Activated CD4-positive, alpha-beta T cell treated with anti-CD3 and anti-CD28 coated beads, Interleukin-2, amount 50 U/mL, for 16 hours (primary cell): ENCODE measurements around the gene STK10.

Source experiments
- DNase-seq: peaks from one replicate; pipeline ENCODE4 v3.0.0-alpha.2; 2020

STK10 gene

DNA sequence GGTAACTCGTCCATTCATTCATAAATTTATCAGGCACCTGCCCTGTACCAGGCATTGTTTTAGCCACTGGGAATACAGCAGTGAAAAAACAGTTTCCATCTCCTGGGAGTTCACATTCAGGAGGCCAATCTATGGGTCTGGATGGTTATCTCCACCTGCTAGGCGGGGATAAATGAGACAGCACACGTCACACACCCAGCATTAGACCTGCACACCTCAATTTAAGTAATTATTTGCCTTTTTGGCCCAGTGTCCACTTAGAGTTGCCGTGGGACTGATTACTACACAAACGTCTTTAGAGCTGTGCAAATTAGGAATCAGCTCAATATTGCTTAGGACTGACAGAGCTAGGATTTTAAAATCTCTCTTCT, 46.1 kb downstream of the STK10 start:
- no peak for DNase-seq

DNA sequence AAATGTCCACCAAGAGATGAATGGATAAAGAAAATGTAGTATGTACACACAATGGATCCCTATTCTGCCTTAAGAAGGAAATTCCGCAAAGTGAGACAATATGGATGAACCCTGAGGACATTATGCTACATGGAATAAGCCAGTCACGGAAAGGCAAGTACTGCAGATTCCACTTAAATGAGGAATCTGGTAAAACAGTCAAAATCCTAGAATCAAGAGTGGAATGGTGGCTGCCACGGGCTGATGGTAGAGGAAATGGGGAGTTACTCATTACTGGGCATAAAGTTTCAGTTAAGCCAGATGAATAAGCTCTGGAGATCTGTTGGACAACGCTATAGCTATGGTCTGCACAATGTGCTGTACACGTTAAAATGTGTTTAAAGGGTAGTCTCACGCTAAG, 47.2 kb downstream of the STK10 start:
- no peak for DNase-seq

DNA sequence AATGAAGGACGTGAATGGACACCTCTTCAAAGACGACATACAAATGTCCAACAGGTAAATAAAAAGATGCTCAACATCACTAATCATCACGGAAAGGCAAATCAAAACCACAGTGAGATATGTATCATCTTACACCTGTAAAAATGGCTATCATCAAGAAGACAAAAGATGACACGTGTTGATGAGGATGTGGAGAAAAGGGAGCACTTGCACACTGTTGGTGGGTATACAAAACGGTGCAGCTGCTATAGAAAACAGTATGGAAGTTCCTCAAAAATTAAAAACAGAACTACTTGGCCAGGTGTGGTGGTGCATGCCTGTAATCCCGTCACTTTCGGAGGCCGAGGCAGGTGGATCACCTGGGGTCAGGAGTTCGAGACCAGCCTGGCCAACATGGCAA, 47.9 kb downstream of the STK10 start:
- no peak for DNase-seq

DNA sequence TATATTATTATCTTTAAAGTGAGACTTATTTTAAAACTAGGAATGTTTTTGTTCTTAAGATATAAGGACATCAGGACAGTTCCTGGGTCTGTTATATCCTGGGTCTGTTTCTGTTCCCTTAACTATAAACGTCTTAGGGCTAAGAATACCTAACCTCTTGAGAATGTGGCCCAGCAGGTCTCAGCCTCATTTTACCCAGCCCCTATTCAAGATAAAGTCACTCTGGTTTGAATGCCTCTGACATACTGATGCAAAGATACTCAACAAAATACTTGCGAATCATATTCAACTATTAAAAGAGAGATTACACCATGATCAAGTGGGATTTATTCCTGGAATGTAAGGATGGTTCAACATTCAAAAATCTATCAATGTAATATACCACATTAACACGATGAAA, 51.0 kb downstream of the STK10 start:
- no peak for DNase-seq

DNA sequence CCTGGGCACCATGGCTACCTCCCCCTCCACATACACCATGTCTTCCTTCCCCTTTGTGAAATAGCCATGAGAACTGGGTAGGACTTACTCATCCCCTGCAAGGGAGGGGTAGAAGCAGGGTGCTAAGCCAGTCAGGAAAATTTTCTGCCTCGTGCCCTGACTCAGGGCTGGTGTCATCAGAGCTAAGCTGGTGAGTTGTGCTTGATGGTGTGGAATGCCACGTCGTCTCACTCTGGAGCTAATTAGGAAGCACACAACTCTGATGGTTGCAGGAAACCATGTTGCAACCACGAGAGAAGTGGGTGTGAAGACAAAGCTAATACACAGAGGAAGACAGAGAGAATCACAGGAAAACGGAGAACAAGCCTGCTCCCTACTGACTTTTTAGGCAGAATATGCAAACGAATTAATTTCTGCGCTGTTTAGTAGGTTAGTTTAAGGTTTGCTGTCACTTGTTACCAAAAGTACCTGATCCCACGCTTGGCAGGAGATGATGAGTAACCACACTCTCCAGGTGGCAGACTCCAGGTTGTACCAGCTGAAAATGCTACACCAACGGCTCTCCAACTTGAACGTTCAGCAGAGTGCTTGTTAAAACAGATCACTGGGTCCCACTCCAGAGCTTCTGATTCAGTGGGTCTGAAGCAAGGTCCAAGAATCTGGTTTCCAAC, 54.5 kb downstream of the STK10 start:
- peak; percentile 39 for DNase-seq

DNA sequence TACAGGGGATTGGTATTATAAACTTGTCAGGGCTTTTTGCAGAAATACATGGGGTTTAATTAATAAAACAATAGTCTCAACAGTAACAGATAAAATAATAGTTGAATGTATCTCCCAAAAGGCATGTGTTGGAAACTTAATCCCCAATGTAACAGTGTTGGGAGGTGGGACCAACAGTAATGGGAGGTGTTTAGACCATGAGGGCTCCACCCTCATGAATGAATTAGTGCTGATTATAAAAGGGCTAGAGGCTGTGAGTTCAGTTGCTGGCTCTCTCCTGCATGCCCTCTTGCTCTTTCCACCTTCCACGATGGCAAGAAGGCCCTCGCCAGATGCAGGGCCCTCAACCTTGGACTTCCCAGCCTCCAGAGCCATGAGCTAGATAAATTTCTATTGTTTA, 56.3 kb downstream of the STK10 start:
- DNase-seq, result no peak

DNA sequence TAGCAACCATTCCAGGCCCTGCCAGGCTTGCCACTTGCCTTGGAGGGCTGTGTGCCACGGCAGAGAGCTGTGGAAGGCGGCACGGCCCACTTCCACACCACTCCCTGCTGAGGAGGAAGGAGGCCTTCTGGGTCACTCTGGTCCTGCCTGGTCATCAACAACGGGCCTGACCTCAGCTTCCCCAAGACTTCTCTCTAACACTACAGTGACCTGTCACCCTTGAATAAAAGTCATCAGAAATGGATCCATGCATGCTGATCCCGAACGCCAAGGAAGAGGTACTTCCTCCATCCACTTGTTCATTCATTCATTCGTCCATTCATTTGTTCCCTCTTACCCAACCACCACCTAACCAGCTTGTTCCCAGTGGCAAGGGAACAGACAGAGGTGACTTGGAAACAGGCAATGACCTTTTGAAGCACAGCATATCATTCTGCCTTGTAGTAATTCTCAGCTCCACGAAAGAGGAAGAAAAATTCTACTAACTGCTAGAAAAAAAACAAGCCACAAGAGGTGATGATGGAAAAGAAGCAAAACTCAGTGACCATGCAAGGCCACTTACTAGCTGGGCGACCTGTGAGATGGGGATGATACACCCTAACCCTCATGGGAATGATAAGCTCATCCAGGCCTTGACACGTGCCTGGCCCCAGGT, 58.6 kb downstream of the STK10 start:
- DNase-seq, result no peak

DNA sequence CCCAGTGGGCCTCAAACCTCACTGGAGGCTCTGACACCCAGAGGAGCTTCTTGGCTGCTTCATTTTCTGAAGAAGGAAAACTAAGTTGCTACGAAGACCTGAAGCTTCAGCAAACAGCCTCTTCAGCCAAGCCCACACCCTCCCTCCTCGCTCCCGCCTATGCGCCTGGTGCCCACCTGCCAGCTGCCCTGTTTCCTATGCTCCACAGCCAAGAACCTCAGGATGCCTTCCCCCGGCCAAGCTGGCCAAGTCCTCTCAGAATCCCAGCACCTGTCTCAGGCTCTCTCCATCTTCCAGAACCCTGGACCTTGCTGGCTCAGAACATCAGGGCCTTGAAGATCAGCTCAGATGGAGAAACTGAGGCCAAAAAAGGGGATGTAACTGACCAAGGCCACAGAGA, 60.4 kb downstream of the STK10 start:
- no peak for DNase-seq

DNA sequence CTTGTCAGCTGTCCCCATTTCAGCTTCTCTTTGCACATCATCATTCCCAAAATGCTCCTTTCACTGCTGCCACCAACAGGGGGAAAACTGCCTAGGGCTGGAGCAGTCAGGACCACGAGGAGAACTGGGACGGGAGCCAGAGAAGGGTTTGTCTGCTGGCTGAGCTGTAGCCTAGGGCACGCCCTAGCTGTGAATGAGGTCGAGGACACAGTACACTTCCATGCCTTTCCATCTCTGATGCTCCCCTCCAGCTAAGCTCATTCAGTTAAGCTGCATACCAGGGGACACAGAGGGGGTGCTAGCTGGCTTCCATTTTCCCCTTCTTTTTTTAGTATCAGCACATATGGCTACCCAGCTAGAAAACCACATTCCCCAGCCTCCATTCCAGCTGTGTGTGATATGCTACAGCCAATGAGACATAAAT, 64.7 kb downstream of the STK10 start:
- no peak for DNase-seq

DNA sequence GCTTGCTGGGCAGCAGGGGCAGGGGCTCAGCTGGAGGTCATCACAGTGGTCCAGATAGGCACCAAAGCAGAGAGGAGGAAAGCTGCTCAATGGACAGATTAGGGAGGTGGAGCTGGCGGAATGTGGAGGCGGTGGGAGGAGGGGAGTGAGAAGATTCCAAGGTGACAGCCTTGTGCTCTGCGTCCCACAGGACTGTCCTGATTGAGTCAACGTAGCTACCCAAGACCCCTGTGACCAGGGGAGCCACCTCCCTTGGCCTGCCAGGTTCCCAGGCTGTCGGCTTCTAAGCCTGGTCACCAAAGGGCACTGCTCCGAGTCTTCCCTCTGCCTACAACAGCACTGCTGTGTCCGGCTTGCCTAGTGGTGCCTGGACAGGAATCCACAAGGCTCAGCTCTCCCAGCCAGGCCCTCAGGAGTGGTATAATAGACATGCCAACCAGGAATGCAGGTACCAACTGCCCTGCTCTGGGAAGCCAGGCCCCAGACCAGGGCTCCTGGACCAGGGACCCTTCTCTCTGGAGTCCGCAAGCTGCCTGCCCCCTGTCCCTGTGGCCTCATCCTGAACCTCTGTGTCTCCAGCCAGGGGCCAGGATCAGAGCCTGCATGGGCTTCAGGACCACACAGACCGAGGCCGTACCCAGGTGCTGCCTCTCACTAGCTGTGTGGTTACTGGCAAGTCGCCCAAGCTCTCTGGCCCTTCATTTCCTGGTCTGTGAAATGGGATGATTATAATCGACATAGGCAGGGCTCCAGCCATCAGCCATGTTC, 67.9 kb downstream of the STK10 start:
- DNase-seq, result no peak

DNA sequence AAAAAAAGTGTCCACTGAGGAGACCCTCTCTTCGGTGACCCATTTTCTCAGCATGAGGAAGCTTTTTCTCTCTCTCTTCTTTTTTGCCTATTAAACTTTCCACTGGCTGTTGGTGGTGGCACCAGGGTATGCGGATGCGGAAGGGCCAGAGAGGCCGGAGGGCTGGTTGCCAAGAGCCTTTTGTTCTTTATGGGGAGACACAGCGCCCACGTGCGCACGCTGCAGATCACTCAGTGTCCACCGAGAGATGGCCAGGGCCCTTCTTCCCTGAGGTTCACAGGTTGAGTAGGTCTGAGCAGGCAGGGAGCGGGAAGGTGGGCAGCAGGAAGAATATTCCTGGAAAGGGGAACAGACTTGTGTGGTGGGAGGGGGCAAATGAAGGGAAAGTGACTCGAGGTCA, 69.1 kb downstream of the STK10 start:
- no peak for DNase-seq

DNA sequence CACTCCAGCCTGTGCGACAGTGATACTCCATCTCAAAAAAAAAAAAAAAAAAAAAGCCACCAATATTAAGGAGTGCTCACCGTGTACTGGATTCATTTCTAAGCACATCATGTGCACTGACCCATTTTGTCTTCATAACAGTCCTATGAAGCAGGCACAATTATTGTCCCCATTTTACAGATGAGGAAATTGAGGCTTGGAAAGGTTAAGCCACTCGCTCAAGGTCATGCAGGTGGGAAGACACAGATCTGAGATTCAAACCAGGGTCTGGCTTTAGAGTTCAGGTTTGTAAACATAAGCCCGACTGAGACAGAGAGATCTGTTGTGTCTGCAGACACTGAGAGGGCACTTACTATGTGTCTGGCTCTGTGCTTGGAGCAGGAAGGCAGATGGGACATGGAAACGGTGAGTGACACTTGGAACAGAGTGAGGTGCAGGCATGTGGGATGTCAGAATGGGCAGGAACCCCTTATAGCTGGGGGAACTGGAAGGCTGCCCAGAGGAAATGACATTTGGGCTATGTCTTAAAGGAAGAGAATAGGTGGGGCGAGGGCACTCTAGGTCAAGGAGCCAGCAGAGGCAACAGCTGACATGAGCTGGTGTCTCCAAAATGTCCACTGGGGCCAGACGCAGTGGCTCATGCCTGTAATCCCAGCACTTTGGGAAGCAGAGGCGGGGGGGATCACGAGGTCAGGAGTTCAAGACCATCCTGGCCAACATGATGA, 69.9 kb downstream of the STK10 start:
- no peak for DNase-seq

DNA sequence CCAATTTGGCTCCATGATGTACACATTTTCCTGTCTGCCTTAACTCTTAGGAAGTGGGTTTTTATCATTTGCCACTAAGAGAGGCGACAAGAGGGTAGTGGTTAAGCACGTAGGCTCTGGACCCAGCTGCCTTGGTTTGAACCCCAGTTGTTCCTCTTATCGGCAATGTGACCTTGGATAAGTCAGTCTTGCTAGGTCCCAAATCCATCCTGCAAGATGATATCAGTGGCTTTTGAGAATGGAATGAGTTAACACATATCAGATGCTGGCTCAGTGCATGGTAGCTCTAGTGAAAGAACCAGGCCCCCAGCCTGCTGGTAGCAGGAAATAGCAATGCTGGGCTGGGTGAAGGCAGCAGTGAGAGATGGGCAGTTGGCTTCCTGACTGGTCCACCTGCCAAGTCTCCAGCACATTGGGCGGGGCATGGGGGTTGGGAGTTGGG, 72.5 kb downstream of the STK10 start:
- peak; percentile 50 for DNase-seq

DNA sequence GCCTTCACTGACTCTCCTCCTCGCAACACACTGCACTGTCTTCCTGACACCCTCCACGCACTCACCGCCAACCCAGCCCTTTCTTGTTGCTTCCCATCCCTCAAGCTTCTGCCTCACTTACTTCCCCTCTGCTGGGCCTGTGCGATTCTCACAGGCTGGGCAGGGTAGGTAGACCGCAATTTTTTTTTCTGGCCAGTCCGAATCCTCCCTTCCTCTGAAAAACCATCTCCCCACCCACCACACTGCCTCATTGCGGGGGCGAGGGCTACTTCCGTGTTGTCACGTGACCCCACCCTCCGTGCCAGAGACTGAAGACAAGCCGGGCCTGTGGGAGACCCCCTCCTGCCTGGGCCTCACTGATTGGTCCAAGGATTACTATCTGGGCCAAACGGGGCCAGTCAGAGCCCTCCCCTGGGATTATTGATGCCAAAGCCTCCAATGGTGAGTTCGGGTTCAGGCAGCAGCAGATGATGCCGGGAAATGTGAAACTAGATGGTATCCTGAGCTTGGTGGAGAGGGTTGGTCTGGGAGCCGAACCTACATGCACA, 73.1 kb downstream of the STK10 start:
- peak; percentile 97 for DNase-seq

DNA sequence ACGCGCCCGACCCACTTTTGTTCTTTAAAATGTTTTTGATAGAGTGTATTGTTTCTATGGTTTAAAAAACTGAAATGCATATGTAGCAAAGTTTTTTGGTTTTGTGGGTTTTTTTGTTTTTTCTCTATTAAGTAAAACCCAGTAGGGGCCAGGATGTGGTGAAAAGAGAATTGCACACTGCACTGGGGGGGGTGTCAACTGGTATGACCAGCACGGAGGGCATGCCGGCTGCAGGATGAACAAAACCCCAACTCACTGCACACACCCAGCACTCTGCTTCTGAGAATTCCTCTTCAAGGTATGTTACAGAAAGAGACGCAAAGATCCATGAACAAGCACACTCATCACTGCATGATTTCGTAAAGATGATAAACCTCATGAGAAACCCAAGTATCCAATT, 75.0 kb downstream of the STK10 start:
- peak; percentile 95 for DNase-seq

DNA sequence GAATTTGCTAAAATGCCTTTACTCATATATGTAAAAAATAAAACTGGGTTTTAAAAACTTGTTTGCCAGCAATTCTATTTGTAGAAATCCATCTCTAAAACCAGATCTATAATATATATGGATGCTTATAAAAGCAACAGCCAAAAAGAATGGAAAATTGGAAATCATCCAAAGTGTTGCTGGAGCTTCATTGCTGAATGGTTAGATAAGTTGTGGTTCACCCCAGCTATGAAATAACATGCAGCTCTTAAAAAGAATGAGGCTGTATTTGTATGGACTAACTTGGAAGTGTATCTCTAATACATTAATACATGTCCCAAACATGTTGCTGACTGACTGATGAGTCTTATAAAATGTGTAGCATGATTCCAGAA, 76.2 kb downstream of the STK10 start:
- no peak for DNase-seq

DNA sequence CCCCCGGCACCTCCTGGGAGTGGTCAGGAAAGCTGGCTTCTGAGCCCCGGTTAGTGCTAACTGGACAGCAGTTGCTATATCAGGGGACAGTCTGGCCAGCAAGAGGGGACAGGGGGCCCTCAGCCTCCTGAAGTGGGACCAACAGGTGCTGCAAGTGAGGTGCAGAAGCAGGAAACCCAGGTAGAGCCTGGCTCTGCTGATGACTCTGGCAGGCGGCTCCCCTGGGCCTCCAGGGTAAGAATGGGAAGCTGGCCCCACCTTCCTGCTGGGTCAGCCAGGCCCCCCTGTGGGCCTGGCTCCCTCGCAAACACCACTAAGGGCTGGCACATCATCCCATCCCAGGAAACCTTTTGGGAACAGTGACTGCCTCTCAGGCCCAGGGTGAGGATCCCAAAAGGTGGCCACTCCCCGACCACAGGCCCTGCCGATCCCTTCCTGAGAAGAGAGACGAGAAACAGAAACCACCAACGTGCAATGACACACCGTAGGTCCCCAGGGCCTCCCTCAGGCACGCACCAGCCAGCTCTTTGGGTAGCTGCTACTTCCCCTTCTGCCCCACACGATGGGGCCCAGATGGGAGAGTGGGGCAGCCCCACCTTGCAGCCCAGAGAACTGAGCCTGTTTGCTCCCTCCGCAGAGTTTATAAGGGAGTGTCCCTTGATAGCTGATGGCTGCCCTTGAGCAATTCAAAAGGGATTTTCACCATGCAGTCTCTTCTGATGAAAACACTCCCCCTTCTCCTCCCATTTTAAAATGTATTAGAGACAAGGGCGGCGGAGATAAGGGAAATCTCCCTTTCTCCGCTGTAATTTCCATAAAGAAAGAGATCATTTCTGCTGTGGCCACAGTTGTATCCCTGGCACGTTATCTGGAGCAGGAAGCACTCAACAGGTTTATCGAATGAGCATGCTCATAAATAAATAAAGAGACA, 76.8 kb downstream of the STK10 start:
- DNase-seq, result peak; percentile 93

DNA sequence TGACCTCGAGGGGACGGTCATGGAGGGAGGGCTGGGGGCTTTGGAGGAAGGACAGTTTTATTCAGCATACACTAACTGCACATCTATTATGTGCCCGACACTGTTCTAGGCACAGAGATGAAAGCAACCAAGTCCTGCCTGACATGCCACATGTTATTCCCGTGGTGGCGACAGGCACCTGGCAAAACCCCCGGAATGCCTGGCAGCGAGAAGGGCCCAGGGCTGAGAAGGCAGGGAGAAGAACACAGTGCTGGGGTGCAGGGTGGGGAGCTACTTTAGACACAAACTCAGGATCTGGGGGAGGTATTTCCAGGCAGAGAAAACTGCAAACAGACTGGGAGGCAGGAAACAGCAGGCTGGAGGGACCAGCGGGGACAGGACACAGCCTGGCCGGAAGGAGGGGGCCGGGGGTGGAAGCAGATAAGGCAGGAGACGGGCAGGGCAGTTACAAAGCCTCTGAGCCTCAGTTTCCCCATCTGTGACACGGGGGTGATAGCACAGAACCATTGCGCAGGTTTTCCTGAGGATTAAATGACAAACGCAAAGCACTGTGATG, 77.7 kb downstream of the STK10 start:
- no peak for DNase-seq

DNA sequence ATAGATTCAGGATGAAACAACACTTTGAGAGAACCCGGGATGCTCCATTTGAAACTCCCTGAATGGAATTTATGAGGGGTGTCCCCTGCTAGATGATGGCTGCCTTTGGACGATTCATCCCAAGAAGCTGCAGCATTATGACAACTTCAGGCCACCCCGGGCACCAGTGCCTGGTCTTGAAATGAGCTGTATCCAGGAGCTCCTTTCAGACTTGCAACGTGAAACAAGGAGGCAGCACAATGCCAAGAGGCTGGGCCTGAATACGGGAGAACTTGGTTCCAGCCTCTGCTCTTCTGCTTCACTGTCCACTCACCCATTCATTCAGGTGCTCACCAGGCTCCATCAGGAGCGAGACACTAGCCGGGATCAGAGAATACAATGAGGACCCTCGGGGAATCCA, 78.3 kb downstream of the STK10 start:
- DNase-seq, result peak; percentile 33

DNA sequence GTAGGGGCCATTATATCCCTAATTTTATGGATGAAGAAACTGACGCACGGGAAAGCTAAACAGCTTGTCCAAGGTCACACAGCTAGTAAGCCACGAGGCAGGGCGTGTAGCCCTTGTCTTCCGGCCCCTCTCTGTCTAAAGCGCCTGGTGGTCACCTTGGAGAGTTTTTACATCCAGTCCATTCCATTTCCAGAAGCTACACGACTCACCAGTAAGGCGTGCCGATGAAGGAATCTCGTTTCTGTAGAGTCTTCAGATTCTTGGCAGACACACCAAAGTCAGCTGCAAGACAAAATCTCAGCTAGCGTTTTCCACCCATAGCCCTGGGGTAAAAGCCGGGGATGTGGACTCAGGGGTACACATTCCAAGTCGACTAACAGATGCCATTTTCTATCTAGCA, 80.5 kb downstream of the STK10 start:
- DNase-seq, result no peak

DNA sequence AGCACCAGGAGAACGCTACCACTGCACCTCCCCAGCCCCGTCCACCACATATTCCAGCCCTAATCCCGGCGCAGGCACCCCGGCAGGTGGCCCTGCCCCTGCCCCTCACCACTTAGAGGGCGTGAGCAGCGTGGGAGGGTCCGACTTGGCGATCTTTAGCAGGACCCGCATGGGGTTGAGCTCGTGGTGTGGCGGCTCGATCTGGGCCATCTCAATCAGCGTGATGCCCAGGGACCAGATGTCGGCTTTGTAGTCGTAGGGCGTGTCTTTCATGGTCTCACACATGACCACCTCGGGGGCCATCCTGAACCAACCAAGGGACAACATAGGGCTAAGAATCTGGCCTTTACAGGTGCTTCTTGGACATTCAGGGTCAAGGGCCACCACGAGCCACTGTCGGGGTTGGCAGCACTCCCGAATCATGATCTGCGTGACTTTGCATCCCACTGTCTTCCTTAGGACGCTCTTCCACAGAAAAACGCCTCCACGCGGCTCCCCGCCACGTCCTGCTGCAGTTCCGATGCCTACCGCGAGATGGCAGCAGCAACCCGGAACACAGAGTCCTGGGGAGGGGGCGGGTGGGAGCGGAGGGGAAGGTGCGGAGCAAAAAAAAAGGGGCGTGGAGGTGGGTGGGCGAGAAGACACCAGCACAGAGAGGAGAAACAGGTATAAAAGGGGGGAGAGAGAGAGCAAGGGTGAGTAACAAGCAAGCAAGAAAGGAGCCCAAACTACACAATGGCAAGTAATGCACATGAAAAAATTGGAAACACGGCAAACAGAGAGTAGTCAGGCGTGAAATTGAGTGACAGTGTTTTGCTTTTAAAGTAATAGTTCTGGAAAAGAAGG, 81.3 kb downstream of the STK10 start:
- peak; percentile 65 for DNase-seq
